ENCODE data around the gene DUSP28. TPM values are rescaled to one million over a fixed set of nuclear protein-coding genes. Genes with fewer than 3 reads are reported as not detected.

DUSP28 gene
- total and polyA plus RNA-seq, 2 of the 13 experiments (the other 11 are each of a cell fraction or from before 2014, with no cell fraction given): 5.2 to 8.6 TPM

DNA sequence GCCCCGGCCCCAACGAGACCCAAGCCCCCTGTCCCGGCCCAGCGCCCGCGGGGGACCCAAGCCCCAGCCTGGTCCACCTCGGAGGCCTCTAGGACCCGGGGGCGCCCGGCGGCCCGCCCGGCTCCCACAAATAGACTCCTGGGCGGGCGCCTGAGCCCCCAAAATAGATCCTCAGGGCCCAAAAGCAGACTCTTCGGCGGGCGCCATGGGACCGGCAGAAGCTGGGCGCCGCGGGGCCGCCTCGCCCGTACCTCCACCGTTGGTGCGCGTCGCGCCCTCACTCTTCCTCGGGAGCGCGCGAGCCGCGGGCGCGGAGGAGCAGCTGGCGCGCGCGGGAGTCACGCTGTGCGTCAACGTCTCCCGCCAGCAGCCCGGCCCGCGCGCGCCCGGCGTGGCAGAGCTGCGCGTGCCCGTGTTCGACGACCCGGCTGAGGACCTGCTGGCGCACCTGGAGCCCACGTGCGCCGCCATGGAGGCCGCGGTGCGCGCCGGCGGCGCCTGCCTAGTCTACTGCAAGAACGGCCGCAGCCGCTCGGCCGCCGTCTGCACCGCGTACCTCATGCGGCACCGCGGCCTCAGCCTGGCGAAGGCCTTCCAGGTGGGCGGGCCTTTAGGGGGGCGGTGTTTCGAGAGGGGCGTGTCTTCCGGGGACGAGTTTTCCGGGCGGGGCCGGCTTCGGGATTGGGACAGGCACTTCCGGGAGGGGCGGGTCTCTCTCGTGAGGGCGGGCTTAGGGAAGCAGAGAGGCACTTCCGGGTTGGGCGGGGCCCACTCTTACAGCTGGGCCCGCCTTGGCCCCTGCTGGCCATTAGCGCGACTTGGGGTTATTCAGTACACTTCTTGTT, 545 bp downstream of the DUSP28 start (continued):
- TF ChIP-seq MXD1 (CRISPR knock-in tag; IDR thresholded peaks at IDR 0.05): peak; percentile 90; the same call in 1 of the 2 replicates
- TF ChIP-seq ZNF430 (CRISPR knock-in tag; IDR thresholded peaks at IDR 0.05): peak; percentile 57; the same call in 1 of the 2 replicates
- TF ChIP-seq AKAP8 (CRISPR knock-in tag; IDR thresholded peaks at IDR 0.05): peak; percentile 83; the same call in 1 of the 2 replicates
- no peak for TF ChIP-seq ZNF10 (CRISPR knock-in tag; IDR thresholded peaks at IDR 0.05; ENCODE audit: borderline replicate concordance, low read depth)
- peak; percentile 98; the same call in 1 of the 2 replicates for TF ChIP-seq SRY (CRISPR knock-in tag; IDR thresholded peaks at IDR 0.05)
- no peak for TF ChIP-seq RFX1 (IDR thresholded peaks at IDR 0.05)
- no peak for TF ChIP-seq ZNF3 (CRISPR knock-in tag; IDR thresholded peaks at IDR 0.05)
- peak; percentile 85 for TF ChIP-seq ZNF879 (CRISPR knock-in tag; IDR thresholded peaks at IDR 0.05)
- TF ChIP-seq ZNF552 (CRISPR knock-in tag; IDR thresholded peaks at IDR 0.05; ENCODE audit: borderline replicate concordance): peak; percentile 90; the same call in 1 of the 2 replicates
- TF ChIP-seq U2AF1 (optimal IDR thresholded peaks at IDR 0.05; ENCODE audit: low read depth, low read length): no peak
- no peak for TF ChIP-seq CBX5 (CRISPR knock-in tag; IDR thresholded peaks at IDR 0.05; ENCODE audit: borderline replicate concordance)
- peak; percentile 8 for TF ChIP-seq TEAD3 (CRISPR knock-in tag; optimal IDR thresholded peaks at IDR 0.05; ENCODE audit: borderline replicate concordance)
- TF ChIP-seq, protein P1, sequence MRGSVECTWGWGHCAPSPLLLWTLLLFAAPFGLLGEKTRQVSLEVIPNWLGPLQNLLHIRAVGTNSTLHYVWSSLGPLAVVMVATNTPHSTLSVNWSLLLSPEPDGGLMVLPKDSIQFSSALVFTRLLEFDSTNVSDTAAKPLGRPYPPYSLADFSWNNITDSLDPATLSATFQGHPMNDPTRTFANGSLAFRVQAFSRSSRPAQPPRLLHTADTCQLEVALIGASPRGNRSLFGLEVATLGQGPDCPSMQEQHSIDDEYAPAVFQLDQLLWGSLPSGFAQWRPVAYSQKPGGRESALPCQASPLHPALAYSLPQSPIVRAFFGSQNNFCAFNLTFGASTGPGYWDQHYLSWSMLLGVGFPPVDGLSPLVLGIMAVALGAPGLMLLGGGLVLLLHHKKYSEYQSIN (CRISPR knock-in tag; IDR thresholded peaks at IDR 0.05; ENCODE audit: borderline replicate concordance): no peak
- TF ChIP-seq FLYWCH1 (CRISPR knock-in tag; IDR thresholded peaks at IDR 0.05): 0 out of 2 replicates have a peak, but pooled peaks have one; percentile 95
- peak; percentile 67; the same call in 1 of the 2 replicates for TF ChIP-seq SMAD9 (CRISPR knock-in tag; IDR thresholded peaks at IDR 0.05)
- TF ChIP-seq, protein P2, sequence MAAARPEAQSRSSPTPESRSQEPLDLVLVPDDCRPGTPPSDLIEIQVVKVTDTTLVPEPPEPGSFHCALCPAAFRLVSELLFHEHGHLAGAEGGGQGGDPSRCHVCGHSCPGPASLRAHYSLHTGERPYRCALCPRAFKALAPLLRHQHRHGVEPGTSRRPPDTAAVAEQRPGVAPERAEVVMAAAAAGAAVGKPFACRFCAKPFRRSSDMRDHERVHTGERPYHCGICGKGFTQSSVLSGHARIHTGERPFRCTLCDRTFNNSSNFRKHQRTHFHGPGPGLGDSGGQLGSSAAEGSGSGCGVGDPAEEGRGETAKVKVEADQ (CRISPR knock-in tag; IDR thresholded peaks at IDR 0.05; ENCODE audit: borderline replicate concordance): peak; percentile 98
- TF ChIP-seq ZNF33B (CRISPR knock-in tag; IDR thresholded peaks at IDR 0.05): peak; percentile 94; the same call in 1 of the 2 replicates
- TF ChIP-seq KDM2A (CRISPR knock-in tag; IDR thresholded peaks at IDR 0.05; ENCODE audit: borderline replicate concordance, low read depth): peak; percentile 92
- peak; percentile 58 for TF ChIP-seq MED13 (CRISPR knock-in tag; IDR thresholded peaks at IDR 0.05)
- no peak for TF ChIP-seq ZNF615 (CRISPR knock-in tag; IDR thresholded peaks at IDR 0.05; ENCODE audit: borderline replicate concordance)
- TF ChIP-seq, protein P3, sequence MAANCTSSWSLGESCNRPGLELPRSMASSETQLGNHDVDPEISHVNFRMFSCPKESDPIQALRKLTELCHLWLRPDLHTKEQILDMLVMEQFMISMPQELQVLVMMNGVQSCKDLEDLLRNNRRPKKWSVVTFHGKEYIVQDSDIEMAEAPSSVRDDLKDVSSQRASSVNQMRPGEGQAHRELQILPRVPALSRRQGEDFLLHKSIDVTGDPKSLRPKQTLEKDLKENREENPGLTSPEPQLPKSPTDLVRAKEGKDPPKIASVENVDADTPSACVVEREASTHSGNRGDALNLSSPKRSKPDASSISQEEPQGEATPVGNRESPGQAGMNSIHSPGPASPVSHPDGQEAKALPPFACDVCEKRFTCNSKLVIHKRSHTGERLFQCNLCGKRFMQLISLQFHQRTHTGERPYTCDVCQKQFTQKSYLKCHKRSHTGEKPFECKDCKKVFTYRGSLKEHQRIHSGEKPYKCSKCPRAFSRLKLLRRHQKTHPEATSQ (CRISPR knock-in tag; IDR thresholded peaks at IDR 0.05; ENCODE audit: borderline replicate concordance): no peak
- no peak; the same call in none of the 2 replicates for TF ChIP-seq MXD3 (CRISPR knock-in tag; IDR thresholded peaks at IDR 0.05)
